ENCODE measurements around the gene SET. TPM values are rescaled to one million over a fixed set of nuclear protein-coding genes. Genes with fewer than 3 reads are reported as not detected.

Gene SET
- polyA plus RNA-seq, 1 donor (not counting 4 experiments of a cell fraction or from before 2014, with no cell fraction given): 267 TPM

DNA sequence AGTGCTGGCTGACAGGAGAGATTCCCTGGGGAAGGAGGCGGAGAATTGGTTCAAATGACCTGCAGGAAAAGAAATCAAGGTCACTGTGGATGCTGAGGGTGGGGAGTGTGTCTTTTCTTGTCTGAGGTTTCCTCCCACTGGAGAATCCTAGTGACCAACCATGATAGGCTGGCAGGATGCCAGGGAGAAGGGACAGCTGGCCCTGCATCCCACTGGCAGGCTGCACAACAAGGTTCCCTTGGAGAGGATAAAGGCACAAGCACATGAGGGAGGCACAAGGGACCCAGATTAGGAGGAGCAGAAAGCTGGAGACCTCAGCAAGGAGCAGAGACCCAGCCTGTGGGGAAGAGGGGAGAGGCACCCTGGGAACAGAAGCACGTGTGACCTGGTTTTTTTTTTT, 46.4 kb downstream of the SET start:
- TF ChIP-seq, protein P1, sequence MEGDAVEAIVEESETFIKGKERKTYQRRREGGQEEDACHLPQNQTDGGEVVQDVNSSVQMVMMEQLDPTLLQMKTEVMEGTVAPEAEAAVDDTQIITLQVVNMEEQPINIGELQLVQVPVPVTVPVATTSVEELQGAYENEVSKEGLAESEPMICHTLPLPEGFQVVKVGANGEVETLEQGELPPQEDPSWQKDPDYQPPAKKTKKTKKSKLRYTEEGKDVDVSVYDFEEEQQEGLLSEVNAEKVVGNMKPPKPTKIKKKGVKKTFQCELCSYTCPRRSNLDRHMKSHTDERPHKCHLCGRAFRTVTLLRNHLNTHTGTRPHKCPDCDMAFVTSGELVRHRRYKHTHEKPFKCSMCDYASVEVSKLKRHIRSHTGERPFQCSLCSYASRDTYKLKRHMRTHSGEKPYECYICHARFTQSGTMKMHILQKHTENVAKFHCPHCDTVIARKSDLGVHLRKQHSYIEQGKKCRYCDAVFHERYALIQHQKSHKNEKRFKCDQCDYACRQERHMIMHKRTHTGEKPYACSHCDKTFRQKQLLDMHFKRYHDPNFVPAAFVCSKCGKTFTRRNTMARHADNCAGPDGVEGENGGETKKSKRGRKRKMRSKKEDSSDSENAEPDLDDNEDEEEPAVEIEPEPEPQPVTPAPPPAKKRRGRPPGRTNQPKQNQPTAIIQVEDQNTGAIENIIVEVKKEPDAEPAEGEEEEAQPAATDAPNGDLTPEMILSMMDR (optimal IDR thresholded peaks at IDR 0.05 in 1 of 3, IDR thresholded peaks at IDR 0.05 in 1 of 3, conservative IDR thresholded peaks at IDR 0.05 in 1 of 3; ENCODE audit: extremely low read depth in 1 of 3, insufficient read depth in 2 of 3, low read length in 3 of 3): no peak
- TF ChIP-seq EZH2 (IDR thresholded peaks at IDR 0.05; ENCODE audit: low read length): no peak
- H3K4me1 ChIP-seq (ENCODE audit: control insufficient read depth, extremely low read depth, insufficient read depth, low read length): no peaks in the 10 kb centered on the region
- no peak overlapping the region for H3K9ac ChIP-seq (ENCODE audit: control insufficient read depth, extremely low read depth, insufficient read depth, low read length)
- no peaks in the 10 kb centered on the region for H4K20me1 ChIP-seq (ENCODE audit: control insufficient read depth, extremely low read depth, insufficient read depth, low read length)
- DNase-seq (ENCODE audit: low read depth, low spot score) (no peak), FAIRE-seq (no peak)
- H3K4me2 ChIP-seq (ENCODE audit: control insufficient read depth, extremely low read depth, insufficient read depth, low read depth, low read length): no peak overlapping the region
- dilution Hi-C loops (cut with MboI; ENCODE audit: extremely low pct_ligation_motif_present, low sequenced_read_pairs): no loop called here
- H3K4me3 ChIP-seq (ENCODE audit: control insufficient read depth in 2 of 3, extremely low read depth in 1 of 3, insufficient read depth in 2 of 3, low read depth in 1 of 3, low read length in 3 of 3): no peak overlapping the region
- no peak overlapping the region for H2AFZ ChIP-seq (ENCODE audit: control insufficient read depth, low read length)
- no peaks in the 10 kb centered on the region for H3K9me1 ChIP-seq (ENCODE audit: control insufficient read depth, extremely low read depth, insufficient read depth, low read length)
- H3K79me2 ChIP-seq (ENCODE audit: control insufficient read depth, insufficient read depth, low read length): no peaks in the 10 kb centered on the region
- H3K36me3 ChIP-seq (ENCODE audit: control insufficient read depth in 2 of 2, extremely low read depth in 1 of 2, insufficient read depth in 2 of 2, low read length in 2 of 2): peaks cover 0 to 8% of the 10 kb centered on the region in 2 experiments
- H3K27ac ChIP-seq (ENCODE audit: control insufficient read depth, insufficient read depth, low read length): no peak overlapping the region
- no peaks in the 10 kb centered on the region for H3K9me3 ChIP-seq (ENCODE audit: control insufficient read depth, low read depth, low read length)
- no peaks in the 10 kb centered on the region for H3K27me3 ChIP-seq (ENCODE audit: control insufficient read depth, extremely low read depth, insufficient read depth, low read length)

DNA sequence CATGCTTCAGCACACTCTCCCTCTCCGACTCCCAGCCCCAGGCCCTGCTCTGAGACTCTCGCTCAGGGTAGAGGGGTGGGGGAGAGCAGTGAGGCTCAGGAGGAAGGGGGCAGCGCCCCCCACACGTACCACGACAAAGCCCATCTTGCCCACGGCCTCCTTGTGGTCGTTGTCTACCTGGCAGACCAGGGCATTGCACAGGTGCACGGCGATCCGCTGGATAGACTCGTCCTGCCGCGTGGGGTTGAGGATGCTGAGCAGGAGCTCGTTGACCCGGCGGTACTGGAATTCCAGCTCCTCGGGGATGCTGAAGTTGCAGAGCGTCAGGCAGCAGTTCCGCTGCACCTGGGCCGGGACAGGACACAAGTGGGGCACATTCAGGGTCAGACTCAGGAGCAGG, 53.4 kb downstream of the SET start:
- H3K79me2 ChIP-seq (ENCODE audit: control insufficient read depth, insufficient read depth, low read length): no peaks in the 10 kb centered on the region
- dilution Hi-C loops (cut with MboI; ENCODE audit: extremely low pct_ligation_motif_present, low sequenced_read_pairs): no loop called here
- no peaks in the 10 kb centered on the region for H3K9me3 ChIP-seq (ENCODE audit: control insufficient read depth, low read depth, low read length)
- no peaks in the 10 kb centered on the region for H3K36me3 ChIP-seq (ENCODE audit: control insufficient read depth in 2 of 2, extremely low read depth in 1 of 2, insufficient read depth in 2 of 2, low read length in 2 of 2)
- no peaks in the 10 kb centered on the region for H3K27me3 ChIP-seq (ENCODE audit: control insufficient read depth, extremely low read depth, insufficient read depth, low read length)
- H3K4me2 ChIP-seq (ENCODE audit: control insufficient read depth, extremely low read depth, insufficient read depth, low read depth, low read length): no peak overlapping the region
- no peaks in the 10 kb centered on the region for H3K4me1 ChIP-seq (ENCODE audit: control insufficient read depth, extremely low read depth, insufficient read depth, low read length)
- no peak overlapping the region for H3K27ac ChIP-seq (ENCODE audit: control insufficient read depth, insufficient read depth, low read length)
- no peak overlapping the region for H3K4me3 ChIP-seq (ENCODE audit: control insufficient read depth in 2 of 3, extremely low read depth in 1 of 3, insufficient read depth in 2 of 3, low read depth in 1 of 3, low read length in 3 of 3)
- no peaks in the 10 kb centered on the region for H4K20me1 ChIP-seq (ENCODE audit: control insufficient read depth, extremely low read depth, insufficient read depth, low read length)
- no peak overlapping the region for H2AFZ ChIP-seq (ENCODE audit: control insufficient read depth, low read length)
- no peak overlapping the region for H3K9ac ChIP-seq (ENCODE audit: control insufficient read depth, extremely low read depth, insufficient read depth, low read length)
- TF ChIP-seq, protein P1 (optimal IDR thresholded peaks at IDR 0.05 in 1 of 3, IDR thresholded peaks at IDR 0.05 in 1 of 3, conservative IDR thresholded peaks at IDR 0.05 in 1 of 3; ENCODE audit: extremely low read depth in 1 of 3, insufficient read depth in 2 of 3, low read length in 3 of 3): no peak
- no peak for TF ChIP-seq EZH2 (IDR thresholded peaks at IDR 0.05; ENCODE audit: low read length)
- no peaks in the 10 kb centered on the region for H3K9me1 ChIP-seq (ENCODE audit: control insufficient read depth, extremely low read depth, insufficient read depth, low read length)
- FAIRE-seq (no peak), DNase-seq (ENCODE audit: low read depth, low spot score) (no peak)
